Lung (tissue), 12 donors: Measurements from ENCODE around the gene GATA3. TPM values are rescaled to one million over a fixed set of nuclear protein-coding genes. Genes with fewer than 3 reads are reported as not detected.

Experiments
- ATAC-seq: fragments of 200-7000 bp; cut with Tn5 transposase; one replicate; pipeline ENCODE4 v1.9.1; 2020; ENCODE audit warnings: moderate number of reproducible peaks; ENCODE audit not compliant: insufficient read depth, low FRiP score
- DNase-seq, 3 donors: peaks; one replicate each; pipeline ENCODE4 v3.0.0-alpha.2; 2013 to 2017
- H3K27ac ChIP-seq, 2 donors: one replicate each; pipeline ENCODE4 v1.5.1; 2013; ENCODE audit warnings: mild to moderate bottlenecking in 2 of 2, moderate library complexity in 2 of 2, control low read depth in 1 of 2, inconsistent platforms in 1 of 2, low read depth in 1 of 2, low read length in 1 of 2
- H3K27me3 ChIP-seq, 3 donors: one replicate each; pipeline ENCODE4 v1.5.1; 2013; ENCODE audit warnings: low read length in 2 of 3; ENCODE audit not compliant: control insufficient read depth in 3 of 3, insufficient read depth in 3 of 3
- H3K36me3 ChIP-seq, 4 donors: one replicate each; pipeline ENCODE4 v1.5.1; 2013; ENCODE audit warnings: low read length in 4 of 4, mild to moderate bottlenecking in 1 of 4, moderate library complexity in 1 of 4; ENCODE audit not compliant: control insufficient read depth in 4 of 4, insufficient read depth in 4 of 4
- H3K4me1 ChIP-seq, 5 donors: one replicate each; pipeline ENCODE4 v1.5.1; 2013; ENCODE audit warnings: low read length in 5 of 5, mild to moderate bottlenecking in 2 of 5, moderate library complexity in 1 of 5; ENCODE audit not compliant: control insufficient read depth in 5 of 5, insufficient read depth in 5 of 5
- H3K4me3 ChIP-seq: one replicate; pipeline ENCODE4 v1.5.1; 2013; ENCODE audit warnings: mild to moderate bottlenecking, control low read depth, moderate library complexity
- H3K9ac ChIP-seq, 2 donors: one replicate each; pipeline ENCODE4 v1.5.1; 2013; ENCODE audit warnings: low read length in 2 of 2, control low read depth in 1 of 2; ENCODE audit not compliant: insufficient read depth in 1 of 2
- H3K9me3 ChIP-seq, 4 donors: one replicate each; pipeline ENCODE4 v1.5.1; 2013; ENCODE audit warnings: low read length in 3 of 4, mild to moderate bottlenecking in 1 of 4, moderate library complexity in 1 of 4; ENCODE audit not compliant: control insufficient read depth in 4 of 4, insufficient read depth in 3 of 4
- CTCF ChIP-seq: IDR thresholded peaks from 2 replicates; pipeline ENCODE4 v1.5.1; 2012; ENCODE audit warnings: mild to moderate bottlenecking; ENCODE audit errors: control extremely low read depth, extremely low read depth
- WGBS, 2 donors: extraction: QIAGEN DNeasy Blood & Tissue Kit; methylation state at CpG; one replicate each; pipeline ENCODE4 v1.1.7; 2013; 5-methylcytosine and 5-hydroxymethylcytosine counted together
- polyA plus RNA-seq, 2 donors: library from polyadenylated mRNA; stranded (reverse); fragments of 200-250 nt; gene quantifications; one replicate each; pipeline ENCODE4 v1.2.1, GENCODE V29; 2013
- total RNA-seq, 2 donors: library from RNA; depleted of rRNA in 1 of 2; stranded (reverse); fragments of >200 nt in 1 of 2; gene quantifications; one replicate each; pipeline ENCODE4 v1.2.1, GENCODE V29; 2014 to 2021
- donor health status: control.
- donor health status: control.
- donor health status: Bipolar disorder and iron deficiency.
- donor health status: healthy.
- donor health status: DM: yes; HTN: yes; CAD: no.

Gene GATA3
- total and polyA plus RNA-seq, 4 donors, result 0.94 to 3.4 (median 1.8) TPM

DNA sequence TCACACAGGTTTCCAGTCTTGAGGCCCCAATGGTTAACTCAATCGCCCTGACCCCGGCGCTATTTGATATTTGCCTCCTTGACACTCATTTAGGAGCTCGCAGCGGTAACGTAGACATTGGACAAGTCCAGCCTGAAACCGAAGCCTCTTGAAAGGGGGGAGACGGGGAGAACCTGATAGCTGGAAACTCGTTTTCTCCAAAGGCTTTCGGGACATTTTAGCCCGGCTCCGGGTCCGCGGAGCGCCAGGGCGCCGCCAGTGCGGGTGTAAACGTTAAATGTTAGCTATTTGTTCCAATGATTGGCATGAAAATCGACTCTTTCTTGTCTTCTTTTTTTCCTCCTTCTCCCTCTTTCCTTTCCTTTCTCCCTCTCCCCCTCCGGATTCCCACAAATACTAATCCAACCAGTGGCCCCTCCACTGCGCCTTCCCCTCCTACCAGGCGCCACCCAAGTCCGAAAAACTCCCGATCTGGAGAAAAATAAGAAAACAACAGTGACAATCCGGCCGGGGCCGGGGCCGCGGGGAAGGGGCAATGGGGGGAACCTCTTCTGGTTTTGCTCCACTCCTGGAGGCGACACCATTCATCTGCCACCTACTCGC, 17.2 kb upstream of the GATA3 start:
- DNase-seq (peak in 1 of 3 donors; percentile 33), ATAC-seq (no peak)
- TF ChIP-seq CTCF, result no peak
- Histone ChIP-seq H3K27me3 (peaks cover 10 to 97% (median 90%) of the 10 kb centered on the region in 3 donors), H3K9ac (no peak overlapping the region), H3K9me3 (peaks cover 0 to 3% (median 0%) of the 10 kb centered on the region in 4 donors), H3K4me1 (peaks cover 0 to 18% (median 5%) of the 10 kb centered on the region in 5 donors), H3K27ac (no peak overlapping the region), H3K4me3 (no peak overlapping the region), H3K36me3 (no peaks in the 10 kb centered on the region)
- 7 to 9% methylated on average over 32 of the region's 32 CpGs for WGBS, 2 donors

DNA sequence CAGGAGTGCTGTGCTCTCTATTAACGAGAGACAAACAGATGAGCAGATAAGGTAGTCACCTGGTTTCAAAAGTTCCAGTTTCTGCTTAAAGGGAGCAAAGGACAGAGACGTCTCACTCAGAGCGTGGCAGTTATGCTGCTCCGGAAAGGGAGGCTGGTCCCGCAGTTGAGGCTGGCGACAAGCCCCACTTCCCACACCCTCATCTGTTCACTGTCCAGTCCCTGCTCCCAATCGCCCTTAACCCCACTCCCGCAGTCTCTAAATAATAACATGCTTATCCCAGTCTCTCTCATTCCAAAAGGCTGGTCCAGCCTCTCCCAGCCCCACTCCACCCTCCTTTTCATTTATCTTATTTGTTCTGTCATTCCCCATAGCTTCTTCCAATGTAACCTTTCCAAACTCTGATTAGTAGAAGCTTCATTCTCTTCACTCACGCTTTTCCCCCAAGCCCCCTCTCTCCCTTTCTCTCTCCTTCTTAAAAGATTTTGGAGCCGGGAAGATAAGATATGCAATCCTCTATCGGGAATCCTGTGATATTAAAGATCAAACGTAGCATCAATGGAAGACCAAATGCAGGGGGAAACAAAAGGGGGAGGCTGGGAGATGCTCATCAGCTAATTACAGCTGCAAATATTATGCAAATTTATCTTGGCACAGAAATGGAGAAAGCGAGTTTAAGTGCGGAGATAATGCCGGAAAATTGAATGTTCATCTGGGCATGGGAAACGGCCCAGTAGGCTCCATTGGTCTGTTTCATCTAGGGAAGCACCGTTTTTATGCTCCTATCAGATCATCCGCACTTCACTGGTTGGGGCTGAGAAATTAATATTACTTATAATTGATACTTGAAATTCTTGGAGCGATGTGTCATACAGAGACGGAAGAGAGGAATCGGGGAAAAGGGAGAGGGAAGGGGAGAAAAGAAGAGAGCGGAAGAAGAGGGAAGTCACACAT, 16.3 kb upstream of the GATA3 start:
- DNase-seq, result peak in 1 of 3 donors; percentile 16
- Histone ChIP-seq H3K4me1 (peaks cover 0 to 18% (median 5%) of the 10 kb centered on the region in 5 donors), H3K9me3 (peaks cover 0 to 3% (median 0%) of the 10 kb centered on the region in 4 donors), H3K36me3 (no peaks in the 10 kb centered on the region), H3K27me3 (peaks cover 10 to 97% (median 92%) of the 10 kb centered on the region in 3 donors), H3K9ac (no peak overlapping the region), H3K27ac (no peak overlapping the region), H3K4me3 (no peak overlapping the region)
- ATAC-seq, result no peak
- WGBS, 2 donors, result 11 to 13% methylated on average over 22 of the region's 22 CpGs
- TF ChIP-seq CTCF, result no peak

- Histone ChIP-seq H3K36me3 (no peaks in the 10 kb centered on the region), H3K4me1 (peaks cover 0 to 8% (median 2%) of the 10 kb centered on the region in 5 donors), H3K9me3 (peaks cover 0 to 3% (median 0%) of the 10 kb centered on the region in 4 donors), H3K27ac (no peak overlapping the region), H3K9ac (no peak overlapping the region), H3K27me3 (peaks cover 10 to 97% (median 95%) of the 10 kb centered on the region in 3 donors), H3K4me3 (no peak overlapping the region)
- no peak for TF ChIP-seq CTCF
- WGBS, 2 donors, result 4% methylated on average over 10 of the region's 10 CpGs
- ATAC-seq, result no peak
- DNase-seq, result peak in 1 of 3 donors; percentile 38
Measured at GRCh38 chr10:8039321-8039881, 15.1 kb upstream of the GATA3 start.
